ENCODE measurements around the gene CD274. TPM values are rescaled to one million over a fixed set of nuclear protein-coding genes. Genes with fewer than 3 reads are reported as not detected.

The CD274 gene
- total RNA-seq, 4 donors from 2014 or later = 1.3 to 3.5 (median 2.2) TPM

DNA sequence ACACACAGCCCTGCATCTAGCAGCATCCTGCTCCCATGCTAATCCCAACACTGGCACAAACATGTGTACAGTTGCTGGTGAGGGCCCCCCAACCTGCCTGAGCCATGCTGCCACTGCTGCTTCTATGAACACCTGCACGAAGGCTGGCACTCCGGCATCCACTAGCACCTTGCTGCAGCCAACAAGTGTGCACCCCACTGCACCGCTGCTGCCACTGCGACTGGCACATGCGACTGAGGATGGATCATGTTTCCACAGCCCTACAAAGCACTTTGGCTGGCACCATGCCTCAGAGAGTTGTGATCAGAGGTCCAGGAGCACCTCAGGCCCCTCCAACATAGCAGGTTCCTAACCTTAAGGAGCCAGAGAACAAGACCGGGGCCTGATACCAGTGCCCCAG is 52.2 kb downstream of the CD274 start:
- no peak overlapping the region for H3K4me3 ChIP-seq
- TF ChIP-seq, protein P1, sequence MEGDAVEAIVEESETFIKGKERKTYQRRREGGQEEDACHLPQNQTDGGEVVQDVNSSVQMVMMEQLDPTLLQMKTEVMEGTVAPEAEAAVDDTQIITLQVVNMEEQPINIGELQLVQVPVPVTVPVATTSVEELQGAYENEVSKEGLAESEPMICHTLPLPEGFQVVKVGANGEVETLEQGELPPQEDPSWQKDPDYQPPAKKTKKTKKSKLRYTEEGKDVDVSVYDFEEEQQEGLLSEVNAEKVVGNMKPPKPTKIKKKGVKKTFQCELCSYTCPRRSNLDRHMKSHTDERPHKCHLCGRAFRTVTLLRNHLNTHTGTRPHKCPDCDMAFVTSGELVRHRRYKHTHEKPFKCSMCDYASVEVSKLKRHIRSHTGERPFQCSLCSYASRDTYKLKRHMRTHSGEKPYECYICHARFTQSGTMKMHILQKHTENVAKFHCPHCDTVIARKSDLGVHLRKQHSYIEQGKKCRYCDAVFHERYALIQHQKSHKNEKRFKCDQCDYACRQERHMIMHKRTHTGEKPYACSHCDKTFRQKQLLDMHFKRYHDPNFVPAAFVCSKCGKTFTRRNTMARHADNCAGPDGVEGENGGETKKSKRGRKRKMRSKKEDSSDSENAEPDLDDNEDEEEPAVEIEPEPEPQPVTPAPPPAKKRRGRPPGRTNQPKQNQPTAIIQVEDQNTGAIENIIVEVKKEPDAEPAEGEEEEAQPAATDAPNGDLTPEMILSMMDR (IDR thresholded peaks at IDR 0.05) = no peak
- no peak for TF ChIP-seq POLR2A (IDR thresholded peaks at IDR 0.05)
- H3K9me3 ChIP-seq = no peaks in the 10 kb centered on the region
- 74 to 100% methylated on average over 1 to 3 of the region's 6 CpGs for WGBS, 2 donors
- no peaks in the 10 kb centered on the region for H3K36me3 ChIP-seq
- H3K27ac ChIP-seq = no peak overlapping the region
- intact Hi-C loops (cut with DNase I) = no loop called here
- peaks cover 0 to 21% (median 0%) of the 10 kb centered on the region in 3 donors for H3K4me1 ChIP-seq
- DNase-seq = no peak
- no peaks in the 10 kb centered on the region for H3K27me3 ChIP-seq

DNA sequence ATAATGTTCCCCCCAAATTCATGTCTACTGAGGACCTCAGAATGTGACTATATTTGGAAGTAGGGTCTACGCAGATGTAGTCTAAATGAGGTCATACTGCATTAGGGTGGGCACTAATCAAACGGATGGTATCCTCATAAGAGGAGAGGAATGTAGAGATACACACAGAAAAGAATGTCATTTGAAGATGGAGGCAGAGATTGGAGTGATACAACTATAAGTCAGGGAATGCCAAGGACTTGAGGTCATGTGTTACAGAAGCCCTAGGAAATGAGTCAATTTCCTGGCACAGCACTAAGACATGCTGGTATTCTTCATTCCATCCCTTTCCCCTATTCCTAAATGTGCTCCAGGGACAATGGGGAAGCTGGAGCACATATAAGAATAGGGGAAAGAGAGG is 59.2 kb downstream of the CD274 start:
- WGBS, 2 donors = 47 to 52% methylated on average over 2 of the region's 2 CpGs
- no peaks in the 10 kb centered on the region for H3K9me3 ChIP-seq
- no peaks in the 10 kb centered on the region for H3K27me3 ChIP-seq
- no peak for TF ChIP-seq POLR2A (IDR thresholded peaks at IDR 0.05)
- TF ChIP-seq, protein P1 (IDR thresholded peaks at IDR 0.05) = no peak
- intact Hi-C loops (cut with DNase I) = no loop called here
- peaks cover 0 to 33% (median 15%) of the 10 kb centered on the region in 3 donors for H3K4me1 ChIP-seq
- no peaks in the 10 kb centered on the region for H3K36me3 ChIP-seq
- H3K27ac ChIP-seq = peak overlapping the region in 3 of 4 donors; percentile 76 to 83 (median 78)
- H3K4me3 ChIP-seq = no peak overlapping the region
- DNase-seq = no peak

DNA sequence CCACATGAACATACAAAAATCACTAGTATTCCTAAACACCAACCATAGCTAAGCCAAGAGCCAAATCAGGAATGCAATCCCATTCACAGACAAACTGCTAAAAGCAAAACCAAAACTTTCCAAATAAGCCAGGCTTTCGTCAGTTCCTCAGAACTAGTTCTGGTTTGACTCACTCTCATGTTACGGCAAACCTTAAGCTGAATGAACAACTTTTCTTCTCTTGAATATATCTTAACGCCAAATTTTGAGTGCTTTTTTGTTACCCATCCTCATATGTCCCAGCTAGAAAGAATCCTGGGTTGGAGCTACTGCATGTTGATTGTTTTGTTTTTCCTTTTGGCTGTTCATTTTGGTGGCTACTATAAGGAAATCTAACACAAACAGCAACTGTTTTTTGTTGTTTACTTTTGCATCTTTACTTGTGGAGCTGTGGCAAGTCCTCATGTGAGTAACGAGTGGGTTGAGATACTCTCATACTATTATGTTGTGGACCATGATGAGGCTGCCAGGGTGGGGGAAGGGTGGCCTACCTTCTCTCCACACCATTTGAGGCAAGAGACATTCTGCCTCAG is 60.1 kb downstream of the CD274 start, which contains the start of gene PDCD1LG2:
Gene PDCD1LG2 (plus strand): TSS at position 172 of the 572 bp plus-strand sequence. CDS start 12,016 bp downstream, outside the sequence.
- TF ChIP-seq, protein P1 (IDR thresholded peaks at IDR 0.05) = no peak
- TF ChIP-seq POLR2A (IDR thresholded peaks at IDR 0.05) = no peak
- no peak for DNase-seq
- Histone ChIP-seq H3K27me3 (no peaks in the 10 kb centered on the region), H3K4me1 (peaks cover 0 to 33% (median 15%) of the 10 kb centered on the region in 3 donors), H3K36me3 (no peaks in the 10 kb centered on the region), H3K27ac (peak within 1 kb of the TSS; percentile 55 to 83 (median 77)), H3K4me3 (peak within 1 kb of the TSS in 3 of 4 donors; percentile 22 to 59 (median 30)), H3K9me3 (no peaks in the 10 kb centered on the region)
- intact Hi-C loops (cut with DNase I) = no loop called here
- WGBS, 2 donors = 8 to 9% methylated on average over 4 of the region's 4 CpGs

DNA sequence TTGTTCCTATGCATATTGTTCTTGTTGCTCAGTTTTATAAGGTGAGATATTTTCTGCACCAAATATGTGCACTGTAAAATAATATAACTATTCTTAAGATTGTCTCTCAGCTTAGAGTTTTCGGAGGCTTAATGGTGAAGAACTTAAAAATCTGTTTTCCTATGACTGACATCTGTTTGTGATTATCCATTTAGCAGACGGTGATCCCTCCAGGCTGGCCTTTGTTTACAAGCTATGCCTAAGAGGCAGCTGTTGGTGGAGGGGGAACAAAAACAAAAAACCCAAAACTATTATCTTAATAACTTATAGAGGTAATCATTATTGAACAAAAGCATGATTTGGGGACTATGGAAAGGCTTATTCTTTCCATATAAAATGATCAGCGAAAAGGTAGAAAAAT is 60.6 kb downstream of the CD274 start:
- intact Hi-C loops (cut with DNase I) = no loop called here
- H3K4me3 ChIP-seq = peak overlapping the region in 3 of 4 donors; percentile 22 to 59 (median 30)
- WGBS, 2 donors = 79 to 82% methylated on average over 3 of the region's 3 CpGs
- no peaks in the 10 kb centered on the region for H3K36me3 ChIP-seq
- H3K4me1 ChIP-seq = peaks cover 0 to 33% (median 15%) of the 10 kb centered on the region in 3 donors
- TF ChIP-seq, protein P1 (IDR thresholded peaks at IDR 0.05) = no peak
- H3K27ac ChIP-seq = peak overlapping the region in 3 of 4 donors; percentile 76 to 83 (median 78)
- H3K9me3 ChIP-seq = no peaks in the 10 kb centered on the region
- no peak for DNase-seq
- no peaks in the 10 kb centered on the region for H3K27me3 ChIP-seq

DNA sequence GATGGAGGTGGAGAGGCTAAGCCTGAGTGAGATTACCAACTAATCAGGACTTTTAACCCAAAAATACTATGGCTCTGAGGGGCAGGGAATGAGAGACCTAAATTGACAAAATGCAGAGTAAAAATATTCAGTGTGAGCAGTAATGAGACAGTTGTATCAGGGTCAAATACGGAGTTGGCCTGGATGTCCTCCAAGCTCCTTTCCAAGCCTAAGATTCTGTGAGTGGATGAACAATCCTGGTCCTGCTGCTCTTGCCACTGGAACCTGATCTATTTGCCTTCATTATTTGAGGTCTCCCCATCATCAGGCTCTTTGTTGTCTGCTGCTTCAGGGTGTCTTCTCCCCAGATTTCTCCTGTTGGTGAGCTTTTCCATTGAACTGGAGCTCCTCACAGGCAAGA is 61.1 kb downstream of the CD274 start:
- 75 to 87% methylated on average over 1 of the region's 1 CpG for WGBS, 2 donors
- no peaks in the 10 kb centered on the region for H3K9me3 ChIP-seq
- TF ChIP-seq, protein P1 (IDR thresholded peaks at IDR 0.05) = no peak
- TF ChIP-seq POLR2A (IDR thresholded peaks at IDR 0.05) = no peak
- no peaks in the 10 kb centered on the region for H3K36me3 ChIP-seq
- no peaks in the 10 kb centered on the region for H3K27me3 ChIP-seq
- H3K4me3 ChIP-seq = peak overlapping the region in 2 of 4 donors; percentile 30 to 59
- no peak for DNase-seq
- no peak overlapping the region for H3K27ac ChIP-seq
- intact Hi-C loops (cut with DNase I) = no loop called here
- H3K4me1 ChIP-seq = peaks cover 0 to 33% (median 15%) of the 10 kb centered on the region in 3 donors

Data from esophagus squamous epithelium (tissue), 5 donors.